ENCODE measurements around the gene RAB25.

DNA sequence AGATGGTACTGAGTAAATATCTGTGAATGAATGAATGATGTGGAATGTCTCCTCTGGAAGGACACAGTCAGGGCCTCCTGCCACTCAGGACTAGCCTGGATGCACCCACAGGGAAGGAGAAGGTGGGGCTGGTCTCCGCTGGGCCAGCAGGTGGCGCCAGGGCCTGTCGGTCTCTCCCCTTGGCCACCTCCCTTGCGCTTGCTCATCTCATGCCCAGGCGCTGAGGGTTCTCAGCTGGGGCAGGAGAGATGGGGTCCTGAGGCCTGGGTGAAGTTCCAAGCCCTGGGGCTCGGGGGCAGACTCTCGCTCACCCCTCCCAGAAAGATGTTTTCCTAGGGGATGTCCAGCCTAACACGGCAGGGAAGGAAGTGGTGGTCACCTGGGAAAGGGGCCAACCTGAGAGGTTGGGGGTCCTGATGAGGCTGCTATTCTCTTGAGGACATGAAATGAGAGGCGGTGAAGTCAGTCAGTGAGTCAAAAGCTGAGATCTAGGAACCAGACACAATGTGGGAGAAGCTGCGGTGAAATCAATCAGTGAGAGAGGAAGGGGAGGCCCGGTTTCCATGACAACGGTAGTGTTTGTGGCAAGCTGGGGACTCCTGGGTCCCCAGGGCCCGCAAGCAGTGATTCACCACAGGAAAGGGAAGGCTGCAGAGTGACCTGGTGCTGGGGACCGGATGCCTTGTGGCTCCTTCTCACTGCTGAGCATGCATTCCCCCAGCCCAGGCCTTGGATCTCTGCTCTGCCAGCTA lies 35.9 kb downstream of the RAB25 start:
- TF ChIP-seq MXI1 (conservative IDR thresholded peaks at IDR 0.05; ENCODE audit: poor library complexity, severe bottlenecking) = no peak
- TF ChIP-seq, protein P1, sequence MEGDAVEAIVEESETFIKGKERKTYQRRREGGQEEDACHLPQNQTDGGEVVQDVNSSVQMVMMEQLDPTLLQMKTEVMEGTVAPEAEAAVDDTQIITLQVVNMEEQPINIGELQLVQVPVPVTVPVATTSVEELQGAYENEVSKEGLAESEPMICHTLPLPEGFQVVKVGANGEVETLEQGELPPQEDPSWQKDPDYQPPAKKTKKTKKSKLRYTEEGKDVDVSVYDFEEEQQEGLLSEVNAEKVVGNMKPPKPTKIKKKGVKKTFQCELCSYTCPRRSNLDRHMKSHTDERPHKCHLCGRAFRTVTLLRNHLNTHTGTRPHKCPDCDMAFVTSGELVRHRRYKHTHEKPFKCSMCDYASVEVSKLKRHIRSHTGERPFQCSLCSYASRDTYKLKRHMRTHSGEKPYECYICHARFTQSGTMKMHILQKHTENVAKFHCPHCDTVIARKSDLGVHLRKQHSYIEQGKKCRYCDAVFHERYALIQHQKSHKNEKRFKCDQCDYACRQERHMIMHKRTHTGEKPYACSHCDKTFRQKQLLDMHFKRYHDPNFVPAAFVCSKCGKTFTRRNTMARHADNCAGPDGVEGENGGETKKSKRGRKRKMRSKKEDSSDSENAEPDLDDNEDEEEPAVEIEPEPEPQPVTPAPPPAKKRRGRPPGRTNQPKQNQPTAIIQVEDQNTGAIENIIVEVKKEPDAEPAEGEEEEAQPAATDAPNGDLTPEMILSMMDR (IDR thresholded peaks at IDR 0.05; ENCODE audit: poor library complexity, severe bottlenecking) = peak; percentile 82
- no peak for TF ChIP-seq POLR2AphosphoS5 (IDR thresholded peaks at IDR 0.05)
- TF ChIP-seq REST (IDR thresholded peaks at IDR 0.05; ENCODE audit: borderline replicate concordance) = no peak
- no peak for TF ChIP-seq TAF1 (IDR thresholded peaks at IDR 0.05; ENCODE audit: low read depth)
